HCEC 1CT (cell line): Measurements from ENCODE around the gene CDKN3.
A peak's percentile ranks its signal among the peaks of the same experiment; 100 is the strongest.
"Not testable (repeated sequence)": the region's sequence is repeated elsewhere in the genome, so short reads cannot be mapped to it uniquely, and the experiment has no call there.

ENCODE experiments used
- DNase-seq: peaks from one replicate; pipeline ENCODE4 v3.0.0-alpha.2; 2017

Gene CDKN3

GRCh38 chr14:54370323-54371198, 26.2 kb upstream of the CDKN3 start:
- no peak for DNase-seq

- DNase-seq: no peak
These were observed 22.5 kb upstream of the CDKN3 start for GRCh38 chr14:54374117-54374884.

DNA sequence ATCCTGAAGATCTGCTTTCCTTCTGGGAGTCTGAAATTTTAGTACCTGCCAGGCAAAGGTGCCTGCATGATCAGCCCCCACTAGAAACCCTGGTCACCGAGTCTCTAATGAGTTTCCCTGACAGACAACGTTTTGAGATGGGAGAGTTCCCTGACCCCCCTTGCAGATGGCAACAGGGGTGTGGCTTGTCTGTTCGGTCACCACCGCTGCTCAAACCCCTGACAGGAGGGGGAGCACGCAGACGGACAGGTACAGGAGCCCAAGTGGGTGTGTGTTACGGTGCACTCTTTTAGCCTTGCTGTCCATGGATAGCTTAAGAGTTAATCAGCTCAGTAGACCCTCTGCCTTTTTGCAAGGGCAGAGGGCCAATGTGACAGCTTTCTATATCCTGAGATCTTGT, 19.3 kb upstream of the CDKN3 start:
- DNase-seq: no peak

DNA sequence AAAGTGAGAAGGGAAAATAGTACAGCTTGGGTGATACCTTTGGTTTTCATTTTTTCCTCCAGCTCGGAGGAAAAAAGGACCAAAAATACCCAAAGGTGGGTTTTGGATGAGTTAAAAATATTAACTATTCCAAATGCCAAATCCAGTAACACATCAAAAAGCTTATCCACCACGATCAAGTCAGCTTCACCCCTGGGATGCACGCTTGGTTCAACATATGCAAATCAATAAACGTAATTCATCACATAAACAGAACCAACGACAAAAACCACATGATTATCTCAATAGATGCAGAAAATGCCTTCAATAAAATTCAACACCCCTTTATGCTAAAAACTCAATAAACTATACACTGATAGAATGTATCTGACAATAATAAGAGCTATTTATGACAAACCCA, 17.9 kb upstream of the CDKN3 start:
- not testable (repeated sequence) for DNase-seq

- not testable (repeated sequence) for DNase-seq
These were observed 16.2 kb upstream of the CDKN3 start for GRCh38 chr14:54380558-54380957.

DNA sequence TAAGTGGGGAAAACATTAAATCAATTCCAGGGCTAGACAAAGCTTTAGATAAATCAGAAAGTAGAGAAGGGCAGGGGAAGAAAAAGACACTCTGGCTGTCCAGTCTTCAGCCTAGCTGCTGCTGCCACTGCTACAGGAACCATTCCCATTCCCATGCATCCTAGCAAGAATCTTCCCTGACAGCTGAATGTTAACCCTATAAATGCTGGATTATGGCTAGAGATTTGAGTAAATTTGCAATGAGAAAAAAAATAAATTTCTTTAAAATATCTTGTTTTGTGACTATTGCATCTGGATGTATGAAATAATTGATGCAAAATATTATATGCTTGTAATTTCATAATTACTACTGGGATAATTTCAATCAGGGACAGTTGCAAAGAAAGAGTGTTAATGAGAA, 15.0 kb upstream of the CDKN3 start:
- no peak for DNase-seq

GRCh38 chr14:54383835-54384234, 13.0 kb upstream of the CDKN3 start:
- no peak for DNase-seq

- DNase-seq: no peak
These were observed 11.3 kb upstream of the CDKN3 start for GRCh38 chr14:54385556-54385955.

DNA sequence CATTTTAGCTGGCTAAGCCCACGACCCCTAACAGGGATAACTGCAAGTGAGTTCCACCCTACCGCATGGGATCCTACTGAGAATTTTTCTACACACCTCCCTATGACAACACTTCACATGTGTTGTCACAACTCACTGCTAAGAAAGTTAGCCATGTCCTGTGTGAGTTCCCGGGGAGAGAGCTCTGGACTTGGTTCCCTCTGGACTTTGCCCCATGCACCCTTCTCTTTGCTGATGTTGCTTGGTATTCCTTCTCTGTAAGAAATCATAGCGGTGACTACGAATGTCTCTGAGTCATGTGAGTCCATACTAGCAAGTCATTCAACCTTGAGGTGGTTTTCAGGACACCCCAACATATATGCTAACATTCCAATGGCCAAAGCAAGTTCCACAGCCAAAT, 9.5 kb upstream of the CDKN3 start:
- no peak for DNase-seq

- no peak for DNase-seq
These were observed 4.5 kb upstream of the CDKN3 start for GRCh38 chr14:54392131-54392859.

GRCh38 chr14:54392986-54393884, 3.6 kb upstream of the CDKN3 start:
- not testable (repeated sequence) for DNase-seq

DNA sequence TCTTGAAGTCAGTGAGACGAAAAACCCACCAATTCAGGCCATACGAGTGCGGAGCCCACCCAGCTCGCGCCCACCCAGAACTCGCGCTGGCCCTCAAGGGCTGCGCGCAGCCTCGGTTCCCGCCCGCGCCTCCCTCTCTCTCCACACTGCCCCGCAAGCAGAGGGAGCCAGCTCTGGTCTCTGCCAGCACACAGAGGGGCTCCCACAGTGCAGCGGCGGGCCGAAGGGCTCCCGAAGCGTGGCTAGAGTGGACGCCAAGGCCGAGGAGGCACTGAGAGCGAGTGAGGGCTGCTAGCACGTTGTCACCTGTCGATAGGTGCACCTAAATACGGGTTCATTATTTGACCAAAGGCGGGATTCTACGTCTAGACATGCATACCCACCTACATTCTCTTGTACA, 2.2 kb upstream of the CDKN3 start:
- DNase-seq: no peak

DNA sequence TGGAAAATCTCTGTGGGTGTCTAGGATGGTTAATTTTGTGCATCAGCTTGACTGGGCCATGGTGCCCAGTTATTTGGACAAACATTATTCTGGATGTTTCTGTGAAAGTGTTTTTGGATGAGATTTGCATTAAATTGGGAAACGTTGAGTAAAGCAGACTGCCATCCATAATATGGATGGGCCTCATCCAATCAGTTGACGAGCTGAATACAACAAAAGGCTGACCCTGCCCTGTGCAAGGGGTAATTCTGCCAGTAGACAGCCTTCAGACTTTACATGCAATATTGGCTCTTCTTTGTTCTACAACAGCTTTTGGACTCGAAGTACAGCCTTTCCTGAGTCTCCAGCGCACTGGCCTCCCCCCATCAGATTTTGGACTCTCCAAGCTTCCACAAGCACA, 1.5 kb upstream of the CDKN3 start:
- no peak for DNase-seq

- no peak for DNase-seq
These were observed 1.1 kb upstream of the CDKN3 start for GRCh38 chr14:54395716-54396115.

- DNase-seq: no peak
These were observed 669 bp upstream of the CDKN3 start for GRCh38 chr14:54396183-54396492.

GRCh38 chr14:54399560-54399959, 2.8 kb downstream of the CDKN3 start:
- DNase-seq: no peak

- not testable (repeated sequence) for DNase-seq
These were observed 6.7 kb downstream of the CDKN3 start for GRCh38 chr14:54403401-54404005.

DNA sequence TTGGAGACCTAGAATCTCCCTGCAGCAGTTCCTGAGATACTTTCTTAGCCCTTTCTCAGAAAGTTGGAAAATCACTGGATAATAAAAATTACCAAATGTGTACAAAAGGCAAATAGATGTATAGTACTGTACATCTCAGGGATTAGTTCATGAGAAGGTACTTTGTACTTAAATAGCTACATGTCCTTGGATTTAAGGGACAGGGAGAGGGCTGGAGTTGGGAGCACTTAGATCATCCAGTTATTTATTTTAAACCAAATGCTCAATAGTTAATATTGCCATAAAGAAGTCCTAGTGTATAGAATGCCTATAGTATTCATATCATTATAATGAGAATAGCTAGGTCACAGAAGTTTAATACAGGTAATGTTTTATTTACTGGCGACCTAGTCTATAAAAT, 13.4 kb downstream of the CDKN3 start:
- no peak for DNase-seq

GRCh38 chr14:54411371-54411770, 14.6 kb downstream of the CDKN3 start:
- DNase-seq: no peak

DNA sequence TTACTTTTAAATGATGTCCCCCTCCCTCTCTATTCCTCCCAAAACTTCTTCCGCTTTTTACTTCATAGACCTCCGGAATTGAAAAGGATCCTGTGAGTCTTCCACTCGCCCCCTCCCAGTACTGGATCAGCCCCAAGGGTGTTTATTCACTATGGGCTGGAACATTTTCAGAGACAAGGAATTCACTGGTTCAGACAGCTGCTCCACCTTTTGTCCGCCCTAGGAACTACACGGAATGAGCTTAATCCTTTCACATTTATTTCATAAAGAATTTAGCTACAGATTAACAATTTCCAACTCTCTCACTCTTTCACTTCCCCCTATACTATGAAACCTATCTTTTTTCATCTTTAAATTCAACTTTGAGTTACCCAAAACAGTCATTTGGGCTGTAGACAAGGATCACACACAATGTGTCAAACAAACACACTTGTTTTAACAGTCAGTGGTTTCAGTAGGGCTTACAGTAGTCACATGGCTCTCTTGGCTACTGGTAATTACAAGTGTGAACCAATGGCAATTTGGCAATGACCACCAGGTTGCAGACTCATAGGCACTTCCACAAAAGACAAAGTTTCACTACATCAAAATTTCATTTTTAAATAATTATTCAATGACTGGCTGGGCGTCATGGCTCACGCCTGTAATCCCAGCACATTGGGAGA, 23.8 kb downstream of the CDKN3 start:
- DNase-seq: peak; percentile 42

DNA sequence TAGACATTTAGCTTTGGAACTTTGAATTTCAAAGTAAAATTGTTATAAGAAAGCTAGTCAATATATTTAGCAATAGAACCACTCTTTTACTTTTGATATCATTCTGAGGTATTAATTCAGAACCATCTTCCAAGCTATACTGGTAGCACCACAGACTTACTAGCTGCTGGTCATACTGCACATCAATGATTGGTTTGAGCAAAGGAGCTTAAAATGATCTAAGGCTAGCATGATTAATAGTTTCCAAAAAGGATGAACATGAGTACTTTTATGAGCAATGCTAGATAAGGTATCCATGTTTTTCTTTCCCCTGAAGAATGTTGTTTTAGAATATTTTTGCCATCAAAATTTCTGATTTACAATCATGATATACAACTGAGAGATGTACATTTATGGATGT, 27.2 kb downstream of the CDKN3 start:
- DNase-seq: no peak

GRCh38 chr14:54424479-54424901, 27.7 kb downstream of the CDKN3 start:
- no peak for DNase-seq
